PFSK-1 (cell line): Measurements from ENCODE around the gene SND1.

Experiments used
- FOXP2 ChIP-seq: optimal IDR thresholded peaks from 2 replicates; pipeline ENCODE3; 2011; ENCODE audit warnings: borderline replicate concordance, control low read depth, inconsistent platforms; ENCODE audit not compliant: insufficient read depth; ENCODE audit errors: extremely low read length, extremely low read depth
- POLR2AphosphoS5 ChIP-seq: IDR thresholded peaks from 2 replicates; pipeline ENCODE4 v1.6.1; 2012; ENCODE audit warnings: low read depth, mild to moderate bottlenecking, control low read depth, low read length, moderate library complexity
- SIN3A ChIP-seq: IDR thresholded peaks from 2 replicates; pipeline ENCODE4 v1.6.1; 2012; ENCODE audit warnings: mild to moderate bottlenecking, low read length, moderate library complexity, borderline replicate concordance; ENCODE audit not compliant: insufficient read depth
- TAF1 ChIP-seq: IDR thresholded peaks from 2 replicates; pipeline ENCODE4 v1.6.1; 2012; ENCODE audit warnings: low read length, control low read depth, borderline replicate concordance; ENCODE audit not compliant: insufficient read depth
- TF ChIP-seq, protein P1 (sequence below), 2 experiments: IDR thresholded peaks; 2 replicates each; pipeline versions ENCODE4 v1.6.1 to v1.8.0; 2011 to 2012; ENCODE audit warnings: low read depth in 2 of 2, low read length in 2 of 2, control low read depth in 1 of 2, inconsistent platforms in 1 of 2, mild to moderate bottlenecking in 1 of 2, moderate library complexity in 1 of 2; ENCODE audit not compliant: insufficient read depth in 1 of 2

GRCh38 chr7:128008141-128008540 is 356.1 kb downstream of the SND1 start:
- TF ChIP-seq TAF1, result no peak
- TF ChIP-seq POLR2AphosphoS5, result no peak
- TF ChIP-seq, protein P1, sequence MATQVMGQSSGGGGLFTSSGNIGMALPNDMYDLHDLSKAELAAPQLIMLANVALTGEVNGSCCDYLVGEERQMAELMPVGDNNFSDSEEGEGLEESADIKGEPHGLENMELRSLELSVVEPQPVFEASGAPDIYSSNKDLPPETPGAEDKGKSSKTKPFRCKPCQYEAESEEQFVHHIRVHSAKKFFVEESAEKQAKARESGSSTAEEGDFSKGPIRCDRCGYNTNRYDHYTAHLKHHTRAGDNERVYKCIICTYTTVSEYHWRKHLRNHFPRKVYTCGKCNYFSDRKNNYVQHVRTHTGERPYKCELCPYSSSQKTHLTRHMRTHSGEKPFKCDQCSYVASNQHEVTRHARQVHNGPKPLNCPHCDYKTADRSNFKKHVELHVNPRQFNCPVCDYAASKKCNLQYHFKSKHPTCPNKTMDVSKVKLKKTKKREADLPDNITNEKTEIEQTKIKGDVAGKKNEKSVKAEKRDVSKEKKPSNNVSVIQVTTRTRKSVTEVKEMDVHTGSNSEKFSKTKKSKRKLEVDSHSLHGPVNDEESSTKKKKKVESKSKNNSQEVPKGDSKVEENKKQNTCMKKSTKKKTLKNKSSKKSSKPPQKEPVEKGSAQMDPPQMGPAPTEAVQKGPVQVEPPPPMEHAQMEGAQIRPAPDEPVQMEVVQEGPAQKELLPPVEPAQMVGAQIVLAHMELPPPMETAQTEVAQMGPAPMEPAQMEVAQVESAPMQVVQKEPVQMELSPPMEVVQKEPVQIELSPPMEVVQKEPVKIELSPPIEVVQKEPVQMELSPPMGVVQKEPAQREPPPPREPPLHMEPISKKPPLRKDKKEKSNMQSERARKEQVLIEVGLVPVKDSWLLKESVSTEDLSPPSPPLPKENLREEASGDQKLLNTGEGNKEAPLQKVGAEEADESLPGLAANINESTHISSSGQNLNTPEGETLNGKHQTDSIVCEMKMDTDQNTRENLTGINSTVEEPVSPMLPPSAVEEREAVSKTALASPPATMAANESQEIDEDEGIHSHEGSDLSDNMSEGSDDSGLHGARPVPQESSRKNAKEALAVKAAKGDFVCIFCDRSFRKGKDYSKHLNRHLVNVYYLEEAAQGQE (IDR thresholded peaks at IDR 0.05; ENCODE audit: insufficient read depth in 1 of 2, low read depth in 2 of 2, low read length in 2 of 2), result no peak
- TF ChIP-seq SIN3A, result no peak
- TF ChIP-seq FOXP2, result no peak
